GDM1 (cell line): Measurements from ENCODE around the gene CYP2A6.
A peak's percentile ranks its signal among the peaks of the same experiment; 100 is the strongest.
"Not testable (repeated sequence)": the region's sequence is repeated elsewhere in the genome, so short reads cannot be mapped to it uniquely, and the experiment has no call there.

Experiments
- DNase-seq: peaks from one replicate; lab custom pipeline; 2025; lab: John Stamatoyannopoulos, UW

Gene CYP2A6

DNA sequence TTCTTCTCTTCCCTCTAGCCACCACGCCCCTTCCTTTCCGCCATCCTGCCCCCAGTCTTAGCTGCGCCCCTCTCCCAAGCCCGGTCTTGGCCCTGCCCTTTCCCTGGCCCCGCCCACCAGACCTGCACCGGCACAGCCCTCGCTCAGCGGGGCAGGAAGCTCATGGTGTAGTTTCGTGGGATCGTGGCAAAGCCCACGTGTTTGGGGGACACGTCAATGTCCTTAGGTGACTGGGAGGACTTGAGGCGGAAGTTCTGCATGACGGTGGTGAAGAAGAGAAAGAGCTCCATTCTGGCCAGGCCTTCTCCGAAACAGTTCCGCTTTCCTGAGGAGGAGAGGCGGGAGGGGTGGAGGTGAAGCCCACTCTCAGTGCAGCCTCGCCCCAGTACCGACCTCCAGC lies 6.6 kb downstream of the CYP2A6 start:
- DNase-seq: peak; percentile 65

GRCh38 chr19:40842997-40843652 lies 7.1 kb downstream of the CYP2A6 start:
- not testable (repeated sequence) for DNase-seq

GRCh38 chr19:40842012-40842411 lies 8.2 kb downstream of the CYP2A6 start:
- DNase-seq: not testable (repeated sequence)

DNA sequence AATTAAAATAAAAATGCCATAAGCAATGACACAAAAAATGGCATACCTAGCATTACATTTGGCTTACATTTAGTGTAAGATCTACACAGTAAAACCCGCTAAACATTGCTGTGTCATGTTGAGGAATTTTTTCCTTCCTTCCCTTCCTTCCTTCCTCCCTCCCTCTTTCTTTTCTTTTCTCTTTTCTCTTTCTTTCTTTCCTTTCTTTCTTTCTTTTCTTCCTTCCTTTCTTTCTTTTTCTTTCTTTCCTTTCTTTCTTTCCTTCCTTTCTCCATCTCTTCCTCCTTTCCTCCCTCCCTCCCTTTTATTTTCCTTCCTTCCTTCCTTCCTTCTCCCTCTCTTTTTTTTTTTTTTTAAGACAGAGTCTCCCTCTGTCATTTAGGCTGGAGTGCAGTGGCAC lies 11.8 kb downstream of the CYP2A6 start:
- DNase-seq: not testable (repeated sequence)

GRCh38 chr19:40836754-40837429 lies 13.4 kb downstream of the CYP2A6 start:
- no peak for DNase-seq

- DNase-seq: not testable (repeated sequence)
Measured at GRCh38 chr19:40833728-40834533, 16.3 kb downstream of the CYP2A6 start.

DNA sequence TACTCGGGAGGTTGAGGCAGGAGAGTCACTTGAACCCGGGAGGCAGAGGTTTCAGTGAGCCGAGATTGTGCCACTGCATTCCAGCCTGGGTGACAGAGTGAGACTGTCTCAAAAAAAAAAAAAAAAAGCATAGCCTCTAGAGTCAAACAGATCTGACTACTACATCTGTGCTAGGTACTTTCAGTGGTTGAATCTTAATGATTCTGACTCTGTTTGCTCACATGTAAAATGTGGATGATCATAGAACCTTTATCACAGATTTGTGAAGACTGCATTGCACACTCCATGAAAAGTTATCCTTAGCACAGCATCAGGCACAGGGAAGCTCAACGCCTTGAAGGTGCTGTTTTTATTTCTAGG lies 17.8 kb downstream of the CYP2A6 start:
- DNase-seq: not testable (repeated sequence)

- no peak for DNase-seq
Measured at GRCh38 chr19:40831502-40832430, 18.5 kb downstream of the CYP2A6 start.

- not testable (repeated sequence) for DNase-seq
Measured at GRCh38 chr19:40830741-40831140, 19.5 kb downstream of the CYP2A6 start.

GRCh38 chr19:40829205-40829604 lies 21.0 kb downstream of the CYP2A6 start:
- no peak for DNase-seq

DNA sequence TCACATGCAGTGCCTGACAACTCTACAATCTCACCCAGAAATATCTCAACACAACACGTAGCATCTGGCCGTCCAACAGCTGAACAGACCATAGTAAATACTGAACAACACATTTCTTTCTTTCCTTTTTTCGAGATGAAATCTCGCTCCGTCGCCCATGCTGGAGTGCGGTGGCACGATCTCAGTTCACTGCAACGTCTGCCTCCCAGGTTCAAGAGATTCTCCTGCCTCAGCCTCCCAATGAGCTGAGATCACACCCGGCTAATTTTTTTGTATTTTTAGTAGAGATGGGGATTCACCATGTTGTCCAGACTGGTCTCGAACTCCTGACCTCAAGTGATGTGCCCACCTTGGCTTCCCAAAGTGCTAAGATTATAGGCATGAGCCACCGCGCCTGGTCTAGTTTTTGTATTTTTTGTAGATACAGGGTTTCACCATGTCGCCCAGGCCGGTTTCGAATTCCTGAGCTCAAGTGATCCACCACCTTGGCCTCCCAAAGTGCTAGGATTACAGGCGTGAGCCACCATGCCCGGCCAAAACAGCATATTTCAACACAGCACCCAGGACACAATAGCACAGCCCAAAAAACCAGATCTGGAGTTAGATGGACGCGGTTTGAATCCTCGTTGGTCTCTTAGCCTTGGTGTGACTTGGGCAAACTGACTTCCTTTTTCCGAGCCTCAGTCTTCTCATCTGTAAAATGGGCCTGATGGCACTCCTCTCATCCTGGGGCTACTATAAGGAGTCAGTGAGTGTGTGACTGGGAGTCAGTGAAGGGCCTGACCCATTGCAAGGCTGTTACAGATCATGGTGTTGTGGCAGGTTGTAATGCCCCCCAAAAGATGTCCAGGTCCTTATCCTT lies 22.6 kb downstream of the CYP2A6 start:
- DNase-seq: no peak

DNA sequence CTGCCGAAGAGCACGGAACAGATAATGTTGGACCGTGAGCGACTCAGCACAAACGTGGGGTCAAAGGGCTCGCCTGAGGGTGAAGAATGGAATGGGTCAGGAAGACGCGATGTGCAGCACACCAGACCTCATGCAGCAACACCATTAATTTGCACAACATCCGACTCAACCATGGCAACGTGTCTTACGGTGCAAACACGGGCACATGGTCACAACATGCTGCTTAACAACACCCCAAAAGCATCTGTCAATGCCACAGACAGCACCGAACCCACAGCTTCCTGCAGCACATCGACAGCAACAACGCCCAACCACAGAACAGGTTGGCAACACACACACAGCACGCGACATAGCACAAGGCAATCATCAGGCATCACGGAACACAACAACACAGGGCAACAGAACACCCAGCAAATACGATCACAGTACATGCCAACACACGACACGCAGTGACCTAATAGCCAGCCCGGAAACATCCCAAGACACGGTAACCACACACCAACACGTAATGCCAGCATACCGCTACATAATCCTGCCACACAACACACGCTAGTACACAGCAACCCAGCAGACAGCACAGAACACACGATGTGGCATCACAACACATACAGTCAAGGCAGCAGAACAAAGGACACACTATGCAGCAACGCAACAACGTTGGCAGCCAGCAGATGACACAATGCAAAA lies 23.4 kb downstream of the CYP2A6 start:
- DNase-seq: not testable (repeated sequence)

GRCh38 chr19:40826312-40826698 lies 23.9 kb downstream of the CYP2A6 start:
- not testable (repeated sequence) for DNase-seq

GRCh38 chr19:40825460-40826095 lies 24.7 kb downstream of the CYP2A6 start:
- not testable (repeated sequence) for DNase-seq

GRCh38 chr19:40824916-40825315 lies 25.3 kb downstream of the CYP2A6 start:
- DNase-seq: not testable (repeated sequence)

GRCh38 chr19:40822704-40823553 lies 27.3 kb downstream of the CYP2A6 start:
- DNase-seq: peak; percentile 81

DNA sequence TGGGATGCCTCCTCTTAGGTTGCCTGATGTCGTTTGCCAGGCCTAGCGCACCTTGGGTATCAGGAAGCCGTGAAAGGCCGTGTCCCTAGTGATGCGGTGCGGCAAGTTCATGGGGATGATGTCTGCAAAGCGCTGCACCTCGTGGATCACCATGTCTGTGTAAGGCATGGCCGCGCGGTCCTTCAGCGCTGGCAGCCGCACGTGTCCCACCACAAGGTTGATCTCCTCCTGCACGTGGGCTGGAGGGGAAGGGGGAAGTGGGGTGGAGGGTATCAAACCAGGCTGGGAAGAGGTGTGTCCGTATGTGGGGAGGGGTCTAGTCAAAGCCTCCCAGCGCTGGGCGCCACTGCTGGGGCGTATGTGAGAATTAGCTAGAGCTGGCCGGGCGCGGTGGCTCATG lies 28.1 kb downstream of the CYP2A6 start:
- DNase-seq: no peak

DNA sequence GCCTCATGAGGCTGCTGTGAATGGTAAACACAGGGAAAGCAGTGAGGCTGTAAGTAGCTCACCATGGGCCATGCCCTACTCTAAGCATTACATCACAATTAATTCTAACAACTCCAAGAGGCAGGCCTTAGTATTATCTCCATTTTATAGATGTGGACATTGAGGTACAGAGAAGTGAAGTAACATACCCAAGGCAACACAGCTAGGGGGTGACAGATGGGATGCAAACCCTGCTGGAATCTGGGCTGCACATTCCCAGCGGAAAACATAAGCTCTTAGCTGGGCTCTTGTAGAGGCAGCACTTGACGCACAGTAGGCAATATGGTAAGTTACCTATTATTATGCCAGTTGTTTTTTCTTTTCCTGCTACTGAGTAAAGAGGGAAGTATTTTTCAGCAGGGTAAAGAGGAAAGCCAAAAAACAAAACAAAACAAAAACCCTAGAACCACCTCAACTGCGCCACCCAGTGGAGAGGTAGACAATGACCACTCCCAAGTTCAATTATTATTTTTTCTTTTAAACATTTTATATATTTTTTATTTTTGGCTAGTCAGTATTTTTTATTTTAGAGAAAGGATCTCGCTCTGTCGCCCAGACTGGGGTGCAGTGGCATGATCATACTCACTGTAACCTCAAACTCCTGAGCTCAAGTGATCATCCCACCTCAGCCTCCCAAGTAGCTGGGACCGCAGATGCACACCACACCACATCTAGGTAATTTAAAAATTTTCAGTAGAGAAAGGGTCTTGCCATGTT lies 30.6 kb downstream of the CYP2A6 start:
- DNase-seq: peak; percentile 18
